Uterus (tissue), 2 donors: ENCODE measurements around the gene KRT74.

Experiments
- CTCF ChIP-seq, 4 experiments: fragments of 200-600 bp in 2 of 4; fragments of 450-650 bp in 2 of 4; sonication (generic) in 2 of 4; IDR thresholded peaks; one replicate each; pipeline ENCODE4 v1.5.1; 2016 to 2019; ENCODE audit warnings: antibody characterized with exemption in 4 of 4, mild to moderate bottlenecking in 2 of 4, moderate library complexity in 1 of 4
- POLR2A ChIP-seq, 2 donors: fragments of 450-650 bp; IDR thresholded peaks; one replicate each; pipeline ENCODE4 v1.6.1; 2016; ENCODE audit warnings: antibody characterized with exemption in 2 of 2, mild to moderate bottlenecking in 1 of 2, moderate library complexity in 1 of 2

DNA sequence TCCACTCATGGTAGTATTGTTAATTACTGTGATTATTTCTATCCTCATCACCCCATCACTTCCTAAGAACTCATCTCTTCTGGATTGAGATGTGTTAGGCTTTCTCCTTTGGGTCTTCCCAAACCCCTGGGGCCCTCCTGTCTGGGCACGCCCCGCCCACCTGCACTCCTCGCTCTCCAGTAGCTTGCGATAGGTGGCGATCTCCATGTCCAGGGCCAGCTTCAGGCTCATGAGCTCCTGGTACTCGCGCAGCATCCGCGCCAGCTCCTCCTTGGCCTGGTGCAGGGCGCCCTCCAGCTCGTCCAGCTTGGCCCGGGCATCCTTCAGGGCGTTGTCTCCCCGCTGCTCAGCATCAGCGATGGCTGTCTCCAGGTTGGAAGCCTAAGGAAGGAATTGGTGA lies 27.5 kb downstream of the KRT74 start:
- no peak for TF ChIP-seq POLR2A (IDR thresholded peaks at IDR 0.05)
- no peak for TF ChIP-seq CTCF (IDR thresholded peaks at IDR 0.05)
